ENCODE measurements around the gene TMIE. TPM values are rescaled to one million over a fixed set of nuclear protein-coding genes. Genes with fewer than 3 reads are reported as not detected.

TMIE gene
- polyA plus RNA-seq, 2 of the 4 experiments (the other 2 are of a cell fraction), result 0.09 to 0.12 TPM

DNA sequence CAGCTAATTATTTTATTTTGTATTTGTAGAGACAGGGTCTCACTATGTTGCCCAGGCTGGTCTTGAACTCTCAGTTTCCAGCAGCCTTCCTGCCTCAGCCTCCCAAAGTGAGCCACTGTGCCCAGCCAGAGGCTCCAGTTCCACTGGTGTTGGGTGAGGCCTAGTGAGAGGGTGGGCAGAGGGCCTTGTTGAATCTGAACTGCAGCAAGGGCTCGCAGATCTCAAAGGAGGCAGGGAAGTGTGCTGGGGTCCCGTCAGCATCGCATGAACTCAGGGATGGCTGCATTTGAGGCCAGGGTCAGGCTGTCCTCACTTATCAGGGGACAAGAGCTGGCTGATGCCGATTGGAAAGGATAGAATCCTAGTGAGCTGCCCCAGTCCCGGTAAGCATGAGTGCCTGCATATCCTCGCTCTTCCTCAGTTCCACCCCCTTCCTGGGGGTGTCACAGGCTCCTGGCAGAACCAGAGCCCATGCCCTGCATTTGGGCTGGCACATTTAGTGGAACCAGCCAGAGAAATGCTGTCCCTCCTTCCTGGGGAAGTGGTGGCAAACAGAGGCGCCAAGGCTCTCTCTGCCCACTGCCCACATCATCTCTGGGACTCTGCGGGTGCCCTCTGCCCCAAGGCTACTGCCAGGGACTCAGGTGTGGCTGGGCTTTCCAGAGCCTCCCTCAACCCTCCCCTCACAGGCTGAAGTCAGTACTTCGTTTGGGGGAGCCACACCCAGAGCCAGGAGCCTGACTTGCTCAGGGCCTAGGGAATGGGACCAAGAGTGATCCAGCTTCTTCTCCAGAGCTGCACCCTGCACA is 31.8 kb upstream of the TMIE start:
- FAIRE-seq (no peak), ATAC-seq (no peak), DNase-seq (ENCODE audit: low read depth in 1 of 2, low spot score in 1 of 2) (no peak)
- 84% methylated on average over 4 of the region's 9 CpGs for WGBS (ENCODE audit: missing lambda C conversion rate)
- Histone ChIP-seq H3K4me2 (no peak overlapping the region), H3K4me3 (no peak overlapping the region), H3K9me3 (no peaks in the 10 kb centered on the region), H3K27ac (no peak overlapping the region), H3K4me1 (no peaks in the 10 kb centered on the region)
- TF ChIP-seq FOSL2 (IDR thresholded peaks at IDR 0.05) (no peak), FOSL2 (CRISPR knock-in tag; IDR thresholded peaks at IDR 0.05) (no peak), POLR2A (IDR thresholded peaks at IDR 0.05; ENCODE audit: low read length) (no peak)
- ChIA-PET CTCF (interaction anchor here (1.7 kb wide), 1 partner anchor 181 kb away, joined by 4 read pairs; no protein-coding TSS in a partner anchor), POLR2A (interaction anchor here (0.6 kb wide), 1 partner anchor 16 kb away, joined by 6 read pairs; no protein-coding TSS in a partner anchor)

DNA sequence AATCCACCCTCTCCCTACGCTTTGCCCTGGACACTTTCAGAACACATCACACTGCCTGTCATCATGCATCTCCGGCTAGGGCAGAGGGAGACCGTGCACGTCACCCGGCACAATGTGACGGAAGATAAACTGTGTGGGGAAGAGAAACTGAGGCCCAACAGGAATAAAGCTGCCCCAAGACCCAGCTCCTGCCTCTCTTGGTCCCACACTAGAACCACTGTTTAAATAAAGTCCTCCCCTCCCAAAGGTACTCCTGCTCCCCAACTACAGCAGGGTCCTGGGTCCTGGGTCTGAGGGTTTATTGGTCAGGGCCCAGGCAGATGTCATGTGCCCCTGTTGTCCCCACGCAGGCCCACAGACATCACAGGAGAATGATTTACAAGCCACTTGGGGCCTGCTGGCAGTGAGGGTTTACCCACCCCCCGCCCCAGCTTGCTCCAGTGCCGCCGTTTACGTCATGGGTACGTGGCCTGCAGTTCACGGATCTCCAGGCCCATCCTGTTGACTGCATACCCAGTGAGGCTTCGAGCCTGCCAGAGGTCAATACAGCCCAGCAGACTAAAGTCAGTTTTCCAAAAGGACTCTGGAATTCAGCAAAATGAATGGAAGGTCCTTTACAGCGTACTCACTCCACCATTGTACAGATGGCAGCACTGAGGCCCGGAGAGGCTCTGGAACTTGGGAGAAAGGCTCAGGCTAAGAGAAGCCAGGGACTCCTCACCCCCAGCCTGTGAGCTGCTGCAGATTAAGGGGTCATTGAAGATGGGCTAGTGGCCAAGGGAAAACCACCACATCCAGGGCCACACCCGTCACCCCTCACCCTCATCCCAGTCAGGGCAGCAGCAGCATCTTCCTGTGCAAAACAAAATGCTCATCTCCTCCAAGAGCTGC is 30.9 kb upstream of the TMIE start:
- Histone ChIP-seq H3K4me3 (no peak overlapping the region), H3K4me1 (no peaks in the 10 kb centered on the region), H3K9me3 (no peaks in the 10 kb centered on the region), H3K27ac (no peak overlapping the region), H3K4me2 (no peak overlapping the region)
- TF ChIP-seq EHF (CRISPR knock-in tag; IDR thresholded peaks at IDR 0.05) (no peak), MAFK (IDR thresholded peaks at IDR 0.05; ENCODE audit: partially characterized antibody) (no peak), ATOH8 (CRISPR knock-in tag; IDR thresholded peaks at IDR 0.05; ENCODE audit: low read depth) (no peak)
- ChIA-PET POLR2A (no interaction called here), CTCF (interaction anchor here (0.6 to 1.7 kb wide), 2 partner anchors 38 to 181 kb away, joined by 4 read pairs; no protein-coding TSS in a partner anchor)
- no peak for FAIRE-seq
- ATAC-seq, result no peak
- 92% methylated on average over 7 of the region's 17 CpGs for WGBS (ENCODE audit: missing lambda C conversion rate)
- DNase-seq (ENCODE audit: low read depth in 1 of 2, low spot score in 1 of 2), result no peak

GRCh38 chr3:46670891-46671427 is 30.2 kb upstream of the TMIE start:
- no peak for FAIRE-seq
- DNase-seq (ENCODE audit: low read depth in 1 of 2, low spot score in 1 of 2), result no peak
- no peak for ATAC-seq
- TF ChIP-seq PHF8 (IDR thresholded peaks at IDR 0.05; ENCODE audit: borderline replicate concordance, low read depth) (no peak), HOXB5 (CRISPR knock-in tag; IDR thresholded peaks at IDR 0.05) (no peak), RARB (CRISPR knock-in tag; IDR thresholded peaks at IDR 0.05) (no peak), POLR2AphosphoS2 (conservative IDR thresholded peaks at IDR 0.05; ENCODE audit: low read length) (no peak), ATOH8 (CRISPR knock-in tag; IDR thresholded peaks at IDR 0.05; ENCODE audit: low read depth) (no peak), ZC3H11A (IDR thresholded peaks at IDR 0.05) (no peak), HOXA7 (CRISPR knock-in tag; IDR thresholded peaks at IDR 0.05) (no peak)
- Histone ChIP-seq H3K4me1 (no peaks in the 10 kb centered on the region), H3K4me3 (no peak overlapping the region), H3K9me3 (no peaks in the 10 kb centered on the region), H3K4me2 (no peak overlapping the region), H3K27ac (no peak overlapping the region)
- CTCF ChIA-PET, result interaction anchor here (0.6 to 1.7 kb wide), 2 partner anchors 38 to 182 kb away, joined by 4 read pairs; no protein-coding TSS in a partner anchor
- 83% methylated on average over 1 of the region's 4 CpGs for whole genome bisulfite sequencing (ENCODE audit: missing lambda C conversion rate)
- POLR2A ChIA-PET, result no interaction called here

DNA sequence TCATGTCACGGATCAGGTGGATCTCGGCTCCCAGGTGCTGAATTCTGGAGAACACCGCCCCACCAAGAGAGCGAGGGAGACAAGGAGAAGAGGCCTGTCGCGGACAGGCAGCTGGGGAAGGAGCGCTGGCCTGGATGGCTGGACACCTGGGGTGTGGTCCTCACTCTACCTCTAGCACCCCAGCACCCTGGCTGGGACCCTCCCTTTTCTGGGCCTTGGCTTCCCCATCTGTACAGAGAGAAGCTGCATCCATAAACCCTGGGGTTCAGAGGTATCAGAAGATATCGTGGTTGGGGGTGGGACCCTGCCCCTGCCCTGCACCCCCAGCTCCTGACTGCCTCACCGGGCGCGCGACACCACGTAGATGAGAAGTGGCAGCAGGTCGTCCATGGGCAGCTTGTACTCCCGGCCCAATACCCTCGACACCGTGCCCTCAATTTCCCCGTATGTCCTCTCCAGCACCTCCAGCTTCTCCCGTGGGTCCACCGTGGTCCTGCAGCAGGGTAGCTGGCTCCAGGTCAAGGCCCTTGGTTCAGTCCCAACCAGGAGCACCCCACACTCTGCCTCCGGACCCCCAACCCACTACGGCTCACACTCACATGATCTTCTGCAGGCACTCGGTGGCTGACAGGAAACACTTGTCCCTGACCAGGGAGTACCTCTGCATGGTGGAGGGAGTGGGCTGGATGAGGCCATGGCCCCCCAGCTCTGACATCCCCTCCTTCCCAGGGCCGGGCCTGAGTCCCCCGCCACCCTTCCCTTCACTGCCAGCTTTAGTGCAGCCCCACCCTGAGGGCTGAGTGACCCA is 29.4 kb upstream of the TMIE start:
- no peaks in the 10 kb centered on the region for H3K4me1 ChIP-seq
- ChIA-PET POLR2A (no interaction called here), CTCF (no interaction called here)
- TF ChIP-seq RCOR1 (IDR thresholded peaks at IDR 0.05; ENCODE audit: low read depth, low read length) (no peak), ZNF302 (CRISPR knock-in tag; IDR thresholded peaks at IDR 0.05) (no peak)
- no peak overlapping the region for H3K27ac ChIP-seq
- no peak overlapping the region for H3K4me2 ChIP-seq
- DNase-seq (ENCODE audit: low read depth in 1 of 2, low spot score in 1 of 2), result no peak
- no peak for FAIRE-seq
- no peak for ATAC-seq
- WGBS (ENCODE audit: missing lambda C conversion rate), result 90% methylated on average over 20 of the region's 25 CpGs
- no peaks in the 10 kb centered on the region for H3K9me3 ChIP-seq
- H3K4me3 ChIP-seq, result no peak overlapping the region
